ENCODE results near the gene TLX2. TPM values are rescaled to one million over a fixed set of nuclear protein-coding genes. Genes with fewer than 3 reads are reported as not detected.

TLX2 gene
- total and polyA plus RNA-seq, 7 donors = 1.0 to 2.5 (median 1.6) TPM; not detected in 2

DNA sequence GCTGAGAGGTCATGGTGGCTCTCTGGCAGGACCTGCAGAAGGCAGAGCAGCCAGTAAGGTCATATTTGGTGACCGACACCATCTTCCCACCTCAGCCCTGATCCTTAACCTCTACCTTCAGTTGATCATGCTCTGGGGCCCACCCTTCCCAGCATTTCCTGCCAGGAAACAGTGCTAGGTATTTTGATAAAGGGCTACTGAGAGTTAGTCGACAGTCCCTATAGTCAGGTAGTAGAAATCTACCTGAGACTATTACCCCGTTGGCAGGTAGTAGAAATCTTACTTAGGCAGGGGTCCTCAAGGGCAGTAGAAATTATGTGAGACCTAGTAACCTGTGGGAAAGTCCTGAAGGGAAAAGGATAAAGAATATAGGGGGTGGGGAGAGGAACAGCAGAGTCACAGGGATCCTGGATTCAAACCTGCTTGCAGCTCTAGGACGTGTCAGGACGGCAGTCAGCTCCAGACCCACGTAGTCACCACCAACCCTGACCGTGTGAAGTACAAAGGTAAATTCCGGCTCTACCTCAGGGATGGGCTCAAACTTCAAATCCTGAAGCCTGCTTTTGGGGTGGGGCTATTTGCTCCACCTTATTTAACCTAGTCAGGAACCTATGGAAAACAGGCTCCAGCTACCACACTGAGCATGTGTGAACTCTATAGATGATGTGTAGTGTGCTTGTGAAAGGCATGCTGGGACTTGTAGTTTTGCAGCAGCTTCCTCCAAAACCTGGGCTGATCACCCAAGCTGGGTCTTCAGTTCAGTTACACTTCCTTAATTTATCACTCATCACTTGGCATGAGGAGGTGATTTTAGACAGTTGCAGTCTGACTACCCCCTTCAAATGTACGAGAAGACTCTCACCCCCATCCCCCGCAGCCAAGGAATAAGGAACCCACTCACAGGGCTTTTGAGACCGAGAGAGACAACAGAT is 11.7 kb downstream of the TLX2 start, which contains the start of gene DQX1:
Gene DQX1, minus strand, starts transcription at position 515 of the 932 bp plus-strand sequence. Its CDS starts 502 bp downstream, at position 13.
- intact Hi-C loops (cut with DNase I) = loop anchor here (5.0 kb wide), 1 partner anchor 61 kb away; no protein-coding TSS in a partner anchor
- Histone ChIP-seq H3K27me3 (peaks cover 0 to 2% (median 0%) of the 10 kb centered on the region in 3 donors), H3K27ac (no peak within 1 kb of the TSS), H3K4me3 (no peak within 1 kb of the TSS), H3K4me1 (peaks cover 0 to 27% (median 16%) of the 10 kb centered on the region in 4 donors), H3K9me3 (no peaks in the 10 kb centered on the region), H3K36me3 (peaks cover 21 to 28% (median 22%) of the 10 kb centered on the region in 4 donors)
- WGBS, 2 donors = 49 to 74% methylated on average over 11 of the region's 11 CpGs
- DNase-seq = no peak
- TF ChIP-seq POLR2AphosphoS5 (IDR thresholded peaks at IDR 0.05) = no peak
- TF ChIP-seq POLR2A (IDR thresholded peaks at IDR 0.05) = no peak
- TF ChIP-seq EP300 (IDR thresholded peaks at IDR 0.05) = no peak
- TF ChIP-seq, protein P1, sequence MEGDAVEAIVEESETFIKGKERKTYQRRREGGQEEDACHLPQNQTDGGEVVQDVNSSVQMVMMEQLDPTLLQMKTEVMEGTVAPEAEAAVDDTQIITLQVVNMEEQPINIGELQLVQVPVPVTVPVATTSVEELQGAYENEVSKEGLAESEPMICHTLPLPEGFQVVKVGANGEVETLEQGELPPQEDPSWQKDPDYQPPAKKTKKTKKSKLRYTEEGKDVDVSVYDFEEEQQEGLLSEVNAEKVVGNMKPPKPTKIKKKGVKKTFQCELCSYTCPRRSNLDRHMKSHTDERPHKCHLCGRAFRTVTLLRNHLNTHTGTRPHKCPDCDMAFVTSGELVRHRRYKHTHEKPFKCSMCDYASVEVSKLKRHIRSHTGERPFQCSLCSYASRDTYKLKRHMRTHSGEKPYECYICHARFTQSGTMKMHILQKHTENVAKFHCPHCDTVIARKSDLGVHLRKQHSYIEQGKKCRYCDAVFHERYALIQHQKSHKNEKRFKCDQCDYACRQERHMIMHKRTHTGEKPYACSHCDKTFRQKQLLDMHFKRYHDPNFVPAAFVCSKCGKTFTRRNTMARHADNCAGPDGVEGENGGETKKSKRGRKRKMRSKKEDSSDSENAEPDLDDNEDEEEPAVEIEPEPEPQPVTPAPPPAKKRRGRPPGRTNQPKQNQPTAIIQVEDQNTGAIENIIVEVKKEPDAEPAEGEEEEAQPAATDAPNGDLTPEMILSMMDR (IDR thresholded peaks at IDR 0.05) = no peak

DNA sequence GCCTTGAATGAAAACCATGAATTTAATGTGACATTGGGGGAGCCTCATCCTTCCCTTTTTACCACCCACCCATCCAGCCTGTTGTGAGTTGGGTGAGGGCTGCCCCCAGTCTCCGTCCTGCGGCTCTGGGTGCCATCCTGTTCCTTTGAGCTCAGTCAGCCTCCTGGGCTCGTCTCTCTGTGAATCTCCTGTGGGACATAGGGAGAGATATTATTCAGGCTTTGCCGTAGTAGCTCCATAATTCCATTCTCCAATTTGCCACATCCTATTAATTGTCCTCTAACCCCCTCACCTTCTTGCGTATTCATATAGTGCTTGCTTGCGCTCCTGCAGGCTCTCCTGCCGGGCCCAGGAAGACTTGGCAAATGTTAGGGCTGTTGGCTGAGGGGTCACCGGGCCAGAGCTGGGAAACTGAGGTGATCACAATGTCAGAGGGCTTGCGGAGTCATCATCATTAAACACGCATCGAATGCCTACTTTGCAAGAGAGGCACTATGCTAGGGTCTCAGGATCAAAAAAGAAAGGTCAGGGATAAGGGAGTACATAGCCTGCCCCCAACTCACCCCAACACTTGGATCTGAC is 12.5 kb downstream of the TLX2 start:
- TF ChIP-seq, protein P1 (IDR thresholded peaks at IDR 0.05) = no peak
- TF ChIP-seq EP300 (IDR thresholded peaks at IDR 0.05) (no peak), POLR2A (IDR thresholded peaks at IDR 0.05) (no peak), POLR2AphosphoS5 (IDR thresholded peaks at IDR 0.05) (no peak)
- H3K4me1 ChIP-seq = peaks cover 0 to 34% (median 23%) of the 10 kb centered on the region in 4 donors
- no peaks in the 10 kb centered on the region for H3K27me3 ChIP-seq
- H3K27ac ChIP-seq = no peak overlapping the region
- intact Hi-C loops (cut with DNase I) = loop anchor here (5.0 kb wide), 1 partner anchor 61 kb away; no protein-coding TSS in a partner anchor
- DNase-seq = no peak
- H3K4me3 ChIP-seq = no peak overlapping the region
- no peaks in the 10 kb centered on the region for H3K9me3 ChIP-seq
- WGBS, 2 donors = 97% methylated on average over 11 of the region's 11 CpGs
- peaks cover 21 to 28% (median 22%) of the 10 kb centered on the region in 4 donors for H3K36me3 ChIP-seq

DNA sequence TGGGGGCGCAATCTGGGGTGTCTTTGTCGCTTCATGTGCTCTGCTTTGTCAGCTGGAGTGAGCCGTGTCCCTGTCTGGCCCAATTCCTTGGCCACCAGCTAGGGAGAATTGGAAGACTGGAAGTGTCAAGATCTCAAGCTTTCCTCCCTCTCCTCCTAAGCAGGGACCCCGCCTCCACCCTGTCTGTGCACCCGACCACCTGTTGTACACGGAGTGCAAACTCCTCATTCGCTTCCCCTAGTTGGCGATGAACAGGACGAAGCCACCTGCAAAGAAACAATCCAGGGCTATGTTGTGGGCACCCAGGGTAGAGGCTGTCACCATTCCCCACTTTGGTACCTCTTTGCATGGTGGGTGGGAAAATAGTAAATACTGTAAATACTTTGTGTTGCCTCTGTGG is 13.5 kb downstream of the TLX2 start:
- no peaks in the 10 kb centered on the region for H3K9me3 ChIP-seq
- intact Hi-C loops (cut with DNase I) = loop anchor here (2.0 to 5.0 kb wide), 2 partner anchors 27 to 60 kb away; partner anchors contain the start of gene DOK1
- H3K36me3 ChIP-seq = peaks cover 22 to 32% (median 25%) of the 10 kb centered on the region in 4 donors
- peaks cover 0 to 34% (median 24%) of the 10 kb centered on the region in 4 donors for H3K4me1 ChIP-seq
- 94% methylated on average over 9 of the region's 9 CpGs for WGBS, 2 donors
- H3K27me3 ChIP-seq = no peaks in the 10 kb centered on the region
- H3K27ac ChIP-seq = no peak overlapping the region
- no peak overlapping the region for H3K4me3 ChIP-seq
- DNase-seq = no peak
- TF ChIP-seq, protein P1 (IDR thresholded peaks at IDR 0.05) = no peak
- TF ChIP-seq POLR2AphosphoS5 (IDR thresholded peaks at IDR 0.05) (no peak), EP300 (IDR thresholded peaks at IDR 0.05) (no peak), POLR2A (IDR thresholded peaks at IDR 0.05) (no peak)

DNA sequence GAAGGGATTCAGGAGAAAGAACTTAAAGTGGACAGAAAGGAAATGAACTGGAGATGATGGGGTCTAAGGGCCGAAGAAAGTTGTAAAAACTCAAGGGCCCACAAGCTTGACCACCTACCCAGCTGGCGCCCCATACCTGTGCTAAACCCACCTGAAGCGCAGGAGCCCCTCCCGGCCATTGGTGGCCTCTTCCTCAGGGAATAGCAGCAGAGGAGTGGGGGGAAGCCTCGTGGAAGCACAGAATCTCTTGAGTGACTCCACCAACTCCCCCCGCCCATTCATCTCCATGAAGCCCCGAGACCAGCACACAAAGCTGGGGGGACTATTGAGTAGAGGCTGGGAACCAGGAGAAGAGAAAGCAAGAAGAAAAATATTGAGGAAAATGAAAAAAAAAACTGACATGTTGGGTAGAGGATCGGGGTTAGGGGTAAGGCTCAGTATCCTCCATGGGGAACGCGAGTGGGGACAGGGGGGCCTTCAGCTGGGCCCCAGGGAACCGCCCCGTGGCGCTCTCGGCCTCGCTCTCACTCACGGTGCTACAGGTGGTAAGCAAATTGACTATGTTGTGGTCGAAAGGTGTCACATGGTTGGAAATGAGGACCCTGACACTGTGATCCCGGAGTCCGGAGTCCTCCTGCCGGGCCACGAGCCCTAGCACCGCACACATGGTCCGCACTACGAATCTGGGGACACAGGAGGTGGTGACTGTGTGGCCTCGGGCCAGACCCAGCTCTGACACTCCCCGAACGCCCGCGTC is 14.5 kb downstream of the TLX2 start:
- TF ChIP-seq EP300 (IDR thresholded peaks at IDR 0.05) = no peak
- TF ChIP-seq, protein P1 (IDR thresholded peaks at IDR 0.05) = no peak
- TF ChIP-seq POLR2A (IDR thresholded peaks at IDR 0.05) = no peak
- TF ChIP-seq POLR2AphosphoS5 (IDR thresholded peaks at IDR 0.05) = no peak
- no peak for DNase-seq
- Histone ChIP-seq H3K36me3 (peaks cover 22 to 42% (median 32%) of the 10 kb centered on the region in 4 donors), H3K4me3 (peak overlapping the region; percentile 72 to 96 (median 84)), H3K27ac (peak overlapping the region; percentile 84 to 92 (median 89)), H3K27me3 (no peaks in the 10 kb centered on the region), H3K4me1 (peaks cover 0 to 34% (median 24%) of the 10 kb centered on the region in 4 donors), H3K9me3 (no peaks in the 10 kb centered on the region)
- WGBS, 2 donors = 12 to 16% methylated on average over 29 of the region's 29 CpGs
- intact Hi-C loops (cut with DNase I) = loop anchor here (1.0 to 5.0 kb wide), 4 partner anchors 21 to 59 kb away; partner anchors contain the start of genes DOK1, PCGF1 and TTC31

Measured in sigmoid colon (tissue), 7 donors.